NK-92 (cell line): ENCODE data around the gene ACAP2.
"Not testable (repeated sequence)": the region's sequence is repeated elsewhere in the genome, so short reads cannot be mapped to it uniquely, and the experiment has no call there.

Experiments used
- DNase-seq: peaks from one replicate; lab custom pipeline; 2025; ENCODE audit not compliant: unreplicated experiment; lab: John Stamatoyannopoulos, UW

The ACAP2 gene

DNA sequence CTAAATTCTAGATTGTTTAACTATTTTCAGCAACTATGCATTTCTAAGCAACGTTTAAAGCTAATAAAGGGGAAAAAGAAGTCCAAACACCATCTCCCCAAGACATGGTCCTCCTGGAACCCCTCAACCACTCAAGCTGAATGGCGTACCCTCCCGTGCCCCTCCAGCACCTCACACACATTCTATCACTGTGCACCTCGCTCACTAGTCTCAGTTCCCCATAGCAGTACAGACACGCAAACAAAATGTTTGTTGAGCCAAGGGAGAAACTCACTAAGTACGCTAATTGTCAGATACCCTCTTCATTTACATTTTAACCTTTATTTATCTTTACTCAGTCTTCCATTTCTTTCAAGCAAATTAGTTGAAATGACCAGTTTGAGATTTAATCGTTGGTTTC is 48.8 kb downstream of the ACAP2 start:
- no peak for DNase-seq

DNA sequence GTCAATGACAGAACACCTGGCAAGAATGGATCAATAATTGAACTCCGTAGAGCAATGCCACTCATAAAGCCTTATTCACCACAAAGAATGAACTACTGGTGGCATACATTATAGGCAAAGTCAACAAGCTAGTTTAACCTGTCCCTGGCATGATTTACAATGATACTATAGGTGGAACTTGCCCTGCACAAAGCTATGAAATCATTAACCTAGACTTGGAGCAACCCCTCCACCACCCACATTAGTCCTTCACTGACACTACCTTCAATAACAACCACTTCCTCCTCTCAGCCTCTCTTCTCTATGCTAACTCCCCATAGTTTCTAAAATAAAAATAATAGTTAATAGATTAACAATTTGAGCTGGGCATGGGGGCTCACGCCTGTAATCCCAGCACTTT is 54.4 kb downstream of the ACAP2 start:
- no peak for DNase-seq

DNA sequence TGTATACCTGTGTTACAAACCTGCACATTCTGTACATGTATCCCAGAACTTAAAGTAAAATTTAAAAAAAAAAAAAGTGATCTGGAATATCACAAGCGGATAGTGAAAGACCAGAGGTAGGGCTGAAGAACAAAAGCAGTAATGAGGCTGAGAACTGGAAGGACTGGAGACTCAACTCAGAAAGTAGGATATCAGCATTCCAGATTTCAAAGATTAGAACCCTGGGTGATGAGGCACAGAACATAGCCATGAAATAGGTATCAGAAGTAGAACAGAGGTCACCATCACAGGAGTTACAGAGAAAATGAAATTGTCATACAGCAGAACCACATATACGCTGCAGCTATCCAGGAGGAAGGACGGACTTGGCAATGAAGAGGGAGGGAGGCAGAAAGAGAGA is 56.1 kb downstream of the ACAP2 start:
- no peak for DNase-seq

DNA sequence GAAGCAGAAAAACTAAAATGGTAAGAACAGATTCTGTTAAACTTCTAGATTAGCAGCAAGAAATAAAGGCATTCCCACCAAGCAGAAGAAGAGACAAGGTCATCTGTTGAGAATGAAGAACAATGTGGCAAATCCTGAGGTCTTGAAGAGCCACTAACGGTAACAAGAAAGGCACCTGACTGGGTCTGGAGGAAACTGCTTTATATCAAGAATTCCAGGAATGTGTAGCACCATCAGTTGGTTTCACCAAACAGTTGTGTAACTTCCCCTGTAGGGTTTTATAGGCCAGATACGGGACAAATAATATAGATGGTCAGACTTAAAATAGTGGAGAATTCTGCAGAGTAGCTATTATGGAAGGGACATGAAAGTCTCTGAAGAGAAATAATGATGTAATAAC is 57.3 kb downstream of the ACAP2 start:
- DNase-seq = no peak

DNA sequence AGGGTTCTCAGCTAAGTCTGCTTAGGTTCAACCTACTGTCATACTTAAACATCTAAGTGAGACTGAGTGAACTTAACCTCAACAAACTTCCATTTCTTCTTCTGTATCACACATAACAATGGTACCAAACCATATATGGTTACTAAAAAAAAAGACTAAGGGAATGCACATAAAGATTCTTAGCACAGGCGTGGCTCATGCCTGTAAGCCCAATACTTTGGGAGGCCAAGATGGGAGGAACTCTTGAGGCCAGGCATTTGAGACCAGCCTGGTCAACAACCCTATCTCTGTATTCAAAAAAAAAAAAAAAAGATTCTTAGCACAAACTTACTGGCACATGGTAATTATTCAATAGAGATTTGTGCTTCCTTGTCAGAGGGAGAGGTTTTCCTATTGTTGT is 57.9 kb downstream of the ACAP2 start:
- no peak for DNase-seq

DNA sequence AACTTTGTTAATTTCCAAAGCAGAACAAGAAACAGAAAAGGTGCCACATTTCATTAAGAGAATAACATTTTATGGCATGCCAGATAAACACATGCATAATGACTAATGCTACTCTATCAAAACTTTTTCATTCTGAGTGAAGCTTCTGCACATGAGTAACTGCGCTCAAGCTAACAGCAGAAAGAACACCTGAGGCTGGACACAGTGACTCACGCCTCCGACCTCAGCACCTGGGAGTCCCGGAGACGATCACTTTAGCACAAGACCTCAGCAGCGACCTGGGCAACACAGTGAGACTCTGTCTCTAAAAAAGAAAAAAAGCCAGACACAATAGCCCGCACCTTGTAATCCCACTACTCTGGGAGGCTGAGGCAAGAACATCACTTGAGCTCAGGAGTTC is 70.6 kb downstream of the ACAP2 start:
- DNase-seq = no peak

DNA sequence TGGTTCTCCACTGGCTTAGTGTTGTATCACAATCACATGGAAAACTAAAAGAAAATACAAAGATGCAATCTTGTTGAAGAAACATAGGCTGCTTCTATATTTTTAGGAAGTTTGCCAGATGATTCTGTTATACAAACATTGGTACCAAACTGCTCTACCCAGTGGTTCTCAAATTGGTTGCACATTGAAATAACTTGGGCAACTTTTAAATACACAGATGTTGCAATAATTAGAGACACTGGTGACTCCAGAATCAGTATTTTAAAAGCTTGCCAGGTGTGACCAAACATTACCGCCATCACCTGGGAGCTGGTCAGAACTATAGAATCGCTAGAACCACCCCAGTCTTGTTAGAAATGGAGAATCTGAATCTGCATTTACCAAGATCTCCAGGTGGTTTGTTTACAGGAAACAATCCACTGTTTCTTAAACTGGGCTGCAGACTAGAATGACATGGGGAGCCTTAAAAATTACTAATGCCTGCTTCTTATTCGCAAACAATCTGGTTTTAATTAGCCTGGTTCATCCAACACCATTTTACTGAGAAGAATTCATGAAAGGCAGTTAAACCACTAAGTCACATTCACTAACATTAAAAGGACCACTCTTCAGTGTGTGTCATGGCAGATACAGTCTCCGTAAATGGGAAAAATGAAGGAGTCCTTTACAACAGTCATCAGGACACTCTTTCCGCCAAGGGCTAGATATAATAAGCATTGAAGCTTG is 76.5 kb downstream of the ACAP2 start:
- no peak for DNase-seq

DNA sequence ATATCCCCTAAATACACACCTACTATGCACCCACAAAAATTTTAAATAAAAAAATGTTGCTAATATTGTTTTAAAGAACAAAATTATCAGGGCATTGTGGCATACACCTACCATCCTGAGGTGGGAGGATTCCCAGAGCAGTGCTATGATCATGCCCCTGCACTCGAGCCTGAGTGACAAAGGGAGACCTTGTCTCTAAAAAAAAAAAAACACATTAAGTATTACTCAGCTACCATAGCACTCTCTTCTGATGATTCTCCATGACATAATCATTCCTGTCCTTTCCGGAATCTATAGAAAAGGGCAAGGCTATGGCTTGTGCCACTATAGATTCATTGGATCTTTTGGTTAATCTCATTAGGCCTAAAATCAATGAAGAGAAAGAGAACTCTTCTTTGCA is 77.4 kb downstream of the ACAP2 start:
- no peak for DNase-seq

DNA sequence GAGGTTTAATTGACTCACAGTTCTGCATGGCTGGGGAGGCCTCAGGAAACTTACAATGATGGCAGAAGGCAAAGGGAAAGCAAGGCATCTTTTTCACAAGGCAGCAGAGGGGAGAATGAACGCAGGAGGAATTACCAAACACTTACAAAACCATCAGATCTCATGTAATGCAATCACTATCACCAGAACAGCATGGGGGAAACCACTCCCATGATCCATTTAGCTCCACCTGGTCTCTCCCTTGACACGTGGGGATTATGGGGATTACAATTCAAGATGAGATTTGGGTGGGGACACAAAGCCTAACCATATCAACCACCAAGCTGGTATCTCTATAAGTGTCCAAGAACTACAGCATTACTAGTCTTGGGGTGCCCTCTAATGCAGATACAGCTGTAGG is 85.0 kb downstream of the ACAP2 start:
- not testable (repeated sequence) for DNase-seq

DNA sequence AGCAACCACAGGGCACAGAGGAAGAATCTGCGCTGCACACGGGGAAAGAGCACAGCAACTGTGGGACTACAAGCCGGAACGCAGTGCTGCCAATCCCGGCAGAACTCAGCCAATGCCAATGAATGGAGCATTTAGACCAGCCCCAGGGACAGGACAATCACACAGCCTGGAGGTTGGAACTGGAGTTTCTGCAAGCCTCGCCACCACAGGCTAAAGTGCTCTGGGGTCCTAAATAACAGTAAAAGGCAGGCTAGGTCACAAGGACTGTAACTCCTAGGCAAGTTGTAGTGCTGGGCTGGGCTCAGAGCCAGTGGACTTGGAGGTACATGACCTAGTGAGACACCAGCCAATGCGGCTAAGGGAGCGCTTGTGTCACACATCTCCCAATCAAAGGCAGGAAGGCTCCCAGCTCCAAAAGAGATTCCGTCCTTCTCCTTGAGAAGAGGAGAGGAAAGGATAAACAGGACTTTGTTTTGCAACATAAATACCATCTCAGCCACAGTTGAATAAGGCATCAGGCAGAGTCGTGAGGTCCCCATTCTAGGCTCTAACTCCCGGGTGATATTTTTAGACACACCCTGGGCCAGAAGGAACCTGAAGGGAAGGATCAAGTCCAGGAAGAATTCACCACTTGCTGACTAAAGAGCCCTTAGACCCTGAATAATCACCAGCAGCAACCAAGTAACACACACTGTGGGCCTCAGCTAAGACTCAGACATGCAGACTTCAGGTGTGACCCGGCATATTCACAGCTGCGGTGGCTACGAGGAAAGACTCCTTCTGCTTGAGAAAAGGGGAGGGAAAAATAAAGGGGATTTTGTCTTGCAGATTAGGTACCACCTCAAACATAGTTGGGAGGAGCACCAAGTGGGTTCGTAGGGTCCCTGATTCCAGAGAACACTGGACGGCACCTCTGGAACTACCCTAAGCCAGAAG is 86.4 kb downstream of the ACAP2 start:
- no peak for DNase-seq

DNA sequence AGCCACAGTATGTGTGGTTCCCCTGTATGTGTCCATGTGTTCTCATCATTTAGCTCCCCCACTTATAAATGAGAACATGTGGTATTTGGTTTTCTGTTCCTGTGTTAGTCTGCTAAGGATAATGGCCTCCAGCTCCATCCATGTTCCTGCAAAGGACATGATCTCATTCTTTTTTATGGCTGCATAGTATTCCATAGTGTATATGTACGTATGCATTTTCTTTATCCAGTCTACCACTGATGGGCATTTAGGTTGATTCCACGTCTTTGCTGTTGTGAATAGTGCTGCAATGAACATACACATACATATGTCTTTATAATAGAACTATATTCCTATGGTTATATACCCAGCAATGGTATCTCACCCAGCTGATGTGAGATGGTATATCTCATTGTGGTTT is 88.8 kb downstream of the ACAP2 start:
- DNase-seq = not testable (repeated sequence)

DNA sequence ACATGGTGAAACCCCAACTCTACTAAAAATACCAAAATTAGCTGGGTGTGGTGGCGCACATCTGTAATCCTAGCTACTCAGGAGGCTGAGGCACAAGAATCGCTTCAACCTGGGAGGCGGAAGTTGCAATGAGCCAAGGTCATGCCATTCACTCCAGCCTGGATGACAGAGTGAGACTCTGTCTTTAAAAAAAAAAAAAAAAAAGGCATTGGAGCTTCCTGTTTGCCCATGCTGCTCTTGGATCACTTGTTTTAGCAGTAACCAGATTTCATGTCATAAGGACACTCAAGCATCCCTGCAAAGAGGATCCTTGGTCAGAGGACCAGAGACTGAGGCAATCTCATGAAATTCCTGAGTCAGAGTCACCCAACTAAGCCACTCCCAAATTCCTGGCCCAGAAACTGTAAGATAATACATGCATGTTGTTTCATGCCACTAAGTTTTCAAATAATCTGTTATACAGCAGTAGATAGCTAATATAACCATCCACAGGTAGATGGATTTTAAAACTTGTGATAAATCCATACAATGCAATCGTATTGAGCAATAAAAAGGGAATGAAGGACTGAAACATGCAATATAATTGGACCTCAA is 89.8 kb downstream of the ACAP2 start:
- DNase-seq = no peak

DNA sequence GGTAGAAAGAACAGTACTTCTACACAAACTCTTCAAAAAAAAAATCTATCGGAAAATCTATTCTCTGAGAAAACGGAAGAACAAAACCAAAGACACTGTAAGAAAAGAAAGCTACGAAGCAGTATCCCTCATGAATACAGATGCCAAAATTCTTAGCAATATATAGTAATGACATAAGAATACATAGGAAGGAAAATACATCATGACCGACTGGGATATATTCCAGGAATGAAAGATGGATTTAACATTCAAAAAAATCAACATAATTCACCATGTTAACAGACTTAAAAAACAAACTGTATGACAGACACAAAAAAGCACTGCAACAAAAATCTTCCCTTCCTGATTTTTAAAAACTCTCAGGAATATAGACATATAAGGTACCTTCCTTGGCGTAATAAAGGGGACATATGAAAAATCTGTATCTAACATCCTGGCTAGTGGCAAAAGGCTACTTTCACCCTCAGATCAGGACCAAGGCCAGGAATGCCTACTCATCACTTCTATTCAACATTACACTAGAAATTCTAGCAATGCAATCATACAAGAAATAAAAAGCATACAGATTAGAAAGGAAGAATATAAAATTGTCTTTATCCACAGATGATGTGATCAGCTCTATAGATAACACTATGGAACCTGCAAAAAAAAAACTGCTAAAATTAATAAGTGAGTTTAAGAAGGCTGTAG is 94.2 kb downstream of the ACAP2 start:
- DNase-seq = no peak

DNA sequence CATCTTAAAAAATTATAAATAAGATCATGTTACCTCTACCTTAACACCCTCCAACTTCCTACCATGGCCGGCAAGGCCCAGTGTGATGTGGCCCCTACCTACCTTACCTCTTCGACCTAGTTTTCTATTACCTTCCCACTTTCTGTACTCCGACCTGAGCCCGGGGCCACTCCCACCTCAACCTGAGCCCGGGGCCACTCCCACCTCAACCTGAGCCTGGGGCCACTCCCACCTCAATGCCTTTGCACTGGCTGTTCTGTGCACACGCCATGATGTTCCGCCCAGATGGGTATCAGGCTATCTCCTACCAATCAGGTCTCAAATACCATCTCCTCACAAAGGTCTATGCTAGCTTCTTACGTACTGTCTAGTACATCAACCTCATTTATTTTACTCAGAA is 105.1 kb downstream of the ACAP2 start:
- DNase-seq = no peak

DNA sequence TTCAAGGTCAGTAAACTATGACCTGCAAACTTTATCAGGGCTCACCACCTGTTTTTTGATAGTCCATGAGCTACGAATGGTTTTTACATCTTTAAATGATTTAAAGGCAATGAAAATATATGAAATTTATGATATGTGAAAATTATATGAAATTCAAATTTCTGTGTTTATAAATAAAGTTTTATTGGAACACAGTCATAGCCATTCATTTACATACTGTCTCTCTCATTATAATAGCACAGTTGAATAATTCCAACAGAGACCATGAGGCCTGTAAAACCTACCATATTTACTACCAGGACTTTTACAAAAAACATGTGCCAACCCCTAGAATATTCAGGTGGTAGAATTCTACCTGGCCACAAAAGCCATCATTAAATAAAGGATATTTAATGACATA is 107.9 kb downstream of the ACAP2 start:
- no peak for DNase-seq

DNA sequence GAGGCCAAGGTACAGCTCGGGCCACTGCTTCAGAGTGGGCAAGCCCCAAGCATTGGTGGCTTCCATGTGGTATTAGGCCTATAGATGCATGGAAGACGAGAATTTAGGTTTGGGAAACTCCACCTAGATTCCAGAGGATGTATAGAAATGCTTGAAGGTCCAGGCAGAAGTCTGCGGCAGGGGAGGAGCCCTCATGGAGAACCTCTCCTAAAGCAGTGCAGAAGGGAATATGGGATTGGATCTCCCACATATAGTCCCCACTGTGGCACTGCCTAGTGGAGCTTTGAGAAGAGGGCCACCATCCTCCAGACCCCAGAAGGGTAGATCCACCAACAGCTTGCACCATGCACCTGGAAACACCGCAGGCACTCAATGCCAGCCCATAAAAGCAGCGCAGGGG is 123.8 kb downstream of the ACAP2 start:
- no peak for DNase-seq

DNA sequence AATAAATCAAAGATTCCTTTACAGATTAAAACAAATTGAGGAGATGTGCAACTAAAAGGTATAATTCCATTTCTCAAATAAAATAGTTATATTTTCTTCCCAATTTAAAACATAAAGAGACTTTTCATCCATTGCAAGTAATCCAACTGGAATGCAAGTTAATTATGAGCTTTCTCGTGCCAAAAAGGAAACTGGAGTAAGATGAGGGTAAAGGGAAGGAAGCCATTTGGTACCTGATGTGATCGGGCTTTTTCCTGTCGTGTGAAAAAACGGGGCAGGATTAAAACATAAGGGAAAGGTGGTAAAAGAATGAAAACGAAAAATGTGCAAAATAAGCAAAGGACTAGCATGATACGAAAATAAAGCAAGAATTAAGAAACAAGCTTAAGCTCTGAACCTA is 130.1 kb downstream of the ACAP2 start:
- no peak for DNase-seq

DNA sequence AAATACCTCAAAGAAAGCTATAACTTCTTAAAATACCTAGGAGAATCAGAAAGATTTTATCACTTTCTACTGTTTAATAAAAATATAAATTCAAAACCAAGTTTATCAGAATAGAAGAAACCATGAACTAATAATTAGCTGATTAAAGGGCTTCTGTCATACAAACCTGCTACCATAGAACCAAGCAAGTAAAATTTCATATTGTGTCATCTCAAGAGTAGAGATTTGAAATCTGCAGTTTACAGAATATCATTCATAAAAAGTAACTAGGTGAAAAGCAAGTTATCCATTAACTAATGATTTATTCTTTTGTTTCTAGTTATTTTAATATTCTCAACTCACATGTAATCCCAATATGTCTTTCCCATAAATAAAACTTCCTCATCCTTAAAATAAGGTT is 135.1 kb downstream of the ACAP2 start:
- DNase-seq = no peak

DNA sequence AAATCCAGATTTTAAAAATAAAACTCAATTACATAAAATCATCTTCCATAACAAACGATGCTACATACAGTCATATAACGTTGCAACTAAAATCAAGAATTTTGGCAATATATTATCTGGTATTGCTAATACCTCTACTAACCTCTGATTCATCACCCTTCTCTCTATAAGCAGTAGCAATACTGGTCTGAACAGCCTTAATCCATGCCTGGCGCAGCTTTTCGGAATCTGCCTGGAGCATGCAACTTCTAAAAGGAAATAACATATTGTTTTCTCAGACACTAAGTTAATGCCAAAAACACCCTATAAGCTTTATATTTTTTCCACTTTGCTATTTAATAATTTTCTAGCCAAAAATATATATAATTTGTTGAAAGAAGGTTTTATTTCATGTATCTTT is 136.5 kb downstream of the ACAP2 start:
- DNase-seq = no peak

DNA sequence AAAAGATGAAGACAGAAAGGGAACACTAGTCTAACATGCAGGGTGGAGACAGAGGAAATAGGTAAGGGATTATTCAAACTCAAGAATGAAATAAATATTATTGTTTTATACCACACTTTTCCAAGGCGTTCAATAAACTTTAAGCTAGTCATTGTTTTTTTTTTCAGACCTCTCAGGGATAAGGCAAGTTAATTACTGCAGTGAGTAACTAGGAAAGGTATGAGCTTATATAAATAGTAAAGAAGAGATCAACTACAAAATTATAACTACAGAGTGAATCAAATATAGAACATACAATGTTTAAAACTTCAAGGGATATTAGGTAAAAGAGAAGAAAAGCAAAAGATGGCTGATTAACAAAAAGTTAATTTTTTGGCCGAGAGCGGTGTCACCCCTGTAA is 140.4 kb downstream of the ACAP2 start:
- DNase-seq = no peak

DNA sequence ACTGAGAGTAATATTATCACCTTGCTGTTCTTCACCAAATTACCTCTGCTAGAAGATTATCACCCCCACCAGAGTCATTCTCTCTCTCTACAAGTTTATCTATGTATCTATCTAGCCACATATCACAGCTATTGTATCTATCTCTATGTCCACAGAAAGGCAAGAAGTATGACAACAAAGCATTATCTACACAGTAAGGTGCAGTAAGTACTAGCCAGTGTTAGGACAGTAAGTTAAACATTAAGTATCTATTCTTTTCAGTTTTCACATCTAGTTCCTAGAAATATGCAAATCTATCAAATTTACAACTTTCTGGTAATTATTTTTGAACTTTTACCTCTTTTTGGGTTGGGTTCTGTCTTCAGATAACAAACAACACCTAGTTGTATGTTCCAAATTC is 145.4 kb downstream of the ACAP2 start:
- no peak for DNase-seq

DNA sequence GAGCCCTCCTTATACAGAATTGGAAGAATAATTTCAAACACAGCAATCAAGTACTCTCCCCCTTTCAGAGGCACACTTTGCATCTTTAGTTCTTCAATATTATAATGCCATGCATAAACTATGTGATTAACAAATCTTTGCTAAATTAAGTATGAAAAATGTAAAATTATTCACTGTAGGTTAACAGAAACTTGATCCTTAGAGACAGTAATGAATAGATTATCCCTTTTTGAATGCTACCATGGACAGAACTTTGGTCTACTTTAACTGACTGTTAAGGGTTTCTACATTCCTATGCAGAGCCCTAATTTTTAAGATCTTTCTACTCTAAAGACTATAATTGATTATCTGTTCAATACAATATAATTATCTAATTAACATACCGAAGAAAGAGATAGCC is 146.2 kb downstream of the ACAP2 start:
- DNase-seq = no peak
